ENCODE measurements around the gene MACROD2. TPM values are rescaled to one million over a fixed set of nuclear protein-coding genes. Genes with fewer than 3 reads are reported as not detected.

Gene MACROD2
- polyA plus RNA-seq, 2 of the 4 experiments (the other 2 are of a cell fraction): 0.96 to 1.3 TPM

DNA sequence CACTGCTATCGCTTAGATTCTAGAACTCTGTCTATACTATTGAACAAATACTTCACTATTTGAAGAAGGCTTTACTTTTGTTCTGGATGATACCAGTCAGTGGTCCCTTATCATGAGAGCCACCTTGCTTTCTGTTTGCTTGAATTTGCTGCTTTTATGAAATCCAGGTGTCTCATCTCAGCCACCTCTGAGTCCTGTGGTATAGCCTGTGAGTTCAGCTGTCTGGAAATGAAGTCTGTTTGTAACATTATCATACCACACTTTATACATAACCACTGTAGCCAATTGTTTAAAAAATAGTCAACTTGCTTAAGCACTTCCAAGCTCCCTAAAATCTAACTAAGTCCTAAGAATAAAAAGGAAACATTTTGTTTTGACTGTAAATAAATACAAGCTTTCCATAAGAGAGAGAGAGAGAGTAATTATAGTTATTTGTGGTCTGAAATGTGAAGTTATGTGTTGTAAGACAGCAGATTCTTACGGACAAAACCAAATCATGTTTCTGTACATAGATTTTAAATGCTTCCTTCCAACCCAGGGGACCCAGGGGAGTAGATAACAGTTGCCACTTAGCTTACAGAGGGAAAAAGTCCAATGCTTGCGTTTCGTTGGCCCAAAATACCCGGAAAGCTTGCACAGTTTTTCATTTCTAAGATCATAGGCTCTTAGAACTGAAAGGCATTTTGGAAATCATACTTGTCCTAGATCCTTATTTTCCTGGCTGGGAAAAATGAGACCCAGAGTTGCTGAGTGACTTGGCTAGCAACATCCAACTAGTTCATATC, 1449.9 kb downstream of the MACROD2 start:
- CTCF ChIA-PET: no interaction called here
- 0 out of 3 replicates have a peak, but pooled peaks cover 2% of the 10 kb centered on the region for H3K9me3 ChIP-seq
- no peaks in the 10 kb centered on the region for H3K4me1 ChIP-seq
- FAIRE-seq (peak; percentile 51), DNase-seq (ENCODE audit: low read depth in 1 of 2, low spot score in 1 of 2) (no peak), ATAC-seq (no peak)
- WGBS (ENCODE audit: missing lambda C conversion rate): 41% methylated on average over 5 of the region's 5 CpGs
- no peak overlapping the region for H3K4me3 ChIP-seq
- no peak overlapping the region for H3K4me2 ChIP-seq
- no peak overlapping the region for H3K27ac ChIP-seq
- POLR2A ChIA-PET: no interaction called here
- no peak for TF ChIP-seq HDAC2 (IDR thresholded peaks at IDR 0.05)
- no peak for TF ChIP-seq CHD4 (IDR thresholded peaks at IDR 0.05; ENCODE audit: borderline replicate concordance)
- no peak for TF ChIP-seq SMC3 (IDR thresholded peaks at IDR 0.05)
- TF ChIP-seq, protein P1, sequence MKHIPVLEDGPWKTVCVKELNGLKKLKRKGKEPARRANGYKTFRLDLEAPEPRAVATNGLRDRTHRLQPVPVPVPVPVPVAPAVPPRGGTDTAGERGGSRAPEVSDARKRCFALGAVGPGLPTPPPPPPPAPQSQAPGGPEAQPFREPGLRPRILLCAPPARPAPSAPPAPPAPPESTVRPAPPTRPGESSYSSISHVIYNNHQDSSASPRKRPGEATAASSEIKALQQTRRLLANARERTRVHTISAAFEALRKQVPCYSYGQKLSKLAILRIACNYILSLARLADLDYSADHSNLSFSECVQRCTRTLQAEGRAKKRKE (CRISPR knock-in tag; IDR thresholded peaks at IDR 0.05; ENCODE audit: low read depth): no peak
- no peak for TF ChIP-seq NFE2L2 (conservative IDR thresholded peaks at IDR 0.05; ENCODE audit: low read length)
- TF ChIP-seq CEBPB (IDR thresholded peaks at IDR 0.05): no peak
- TF ChIP-seq GATA3 (IDR thresholded peaks at IDR 0.05; ENCODE audit: borderline replicate concordance): no peak
- TF ChIP-seq NPAS2 (CRISPR knock-in tag; IDR thresholded peaks at IDR 0.05; ENCODE audit: borderline replicate concordance): no peak
- TF ChIP-seq RCOR1 (IDR thresholded peaks at IDR 0.05; ENCODE audit: low read depth, low read length): no peak
- no peak for TF ChIP-seq HEYL (CRISPR knock-in tag; IDR thresholded peaks at IDR 0.05)
- TF ChIP-seq, protein P2, sequence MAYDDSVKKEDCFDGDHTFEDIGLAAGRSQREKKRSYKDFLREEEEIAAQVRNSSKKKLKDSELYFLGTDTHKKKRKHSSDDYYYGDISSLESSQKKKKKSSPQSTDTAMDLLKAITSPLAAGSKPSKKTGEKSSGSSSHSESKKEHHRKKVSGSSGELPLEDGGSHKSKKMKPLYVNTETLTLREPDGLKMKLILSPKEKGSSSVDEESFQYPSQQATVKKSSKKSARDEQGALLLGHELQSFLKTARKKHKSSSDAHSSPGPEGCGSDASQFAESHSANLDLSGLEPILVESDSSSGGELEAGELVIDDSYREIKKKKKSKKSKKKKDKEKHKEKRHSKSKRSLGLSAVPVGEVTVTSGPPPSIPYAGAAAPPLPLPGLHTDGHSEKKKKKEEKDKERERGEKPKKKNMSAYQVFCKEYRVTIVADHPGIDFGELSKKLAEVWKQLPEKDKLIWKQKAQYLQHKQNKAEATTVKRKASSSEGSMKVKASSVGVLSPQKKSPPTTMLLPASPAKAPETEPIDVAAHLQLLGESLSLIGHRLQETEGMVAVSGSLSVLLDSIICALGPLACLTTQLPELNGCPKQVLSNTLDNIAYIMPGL (CRISPR knock-in tag; IDR thresholded peaks at IDR 0.05; ENCODE audit: borderline replicate concordance): no peak
- TF ChIP-seq KDM5A (IDR thresholded peaks at IDR 0.05): no peak
- TF ChIP-seq CBX2 (IDR thresholded peaks at IDR 0.05; ENCODE audit: borderline replicate concordance, low read depth): no peak

DNA sequence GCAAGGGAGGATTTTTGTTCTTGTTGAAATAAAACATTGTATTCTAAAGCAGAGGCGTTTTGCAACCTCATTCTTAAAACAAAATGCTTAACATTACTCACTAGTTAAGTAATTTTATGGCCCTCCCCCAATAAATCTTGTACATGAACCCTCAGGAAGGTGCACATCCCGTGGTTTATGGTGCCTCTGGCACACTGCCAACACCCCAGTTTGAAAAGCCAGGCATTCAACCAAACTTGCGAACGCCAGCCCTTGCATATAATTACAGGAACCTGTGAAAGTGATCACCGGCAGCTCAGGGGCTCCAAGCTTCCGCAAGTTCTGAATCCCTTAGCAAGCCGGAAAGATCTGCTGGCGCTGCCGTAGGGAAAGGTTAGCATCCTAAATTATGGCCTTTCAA, 1451.1 kb downstream of the MACROD2 start:
- POLR2A ChIA-PET: no interaction called here
- FAIRE-seq (no peak), DNase-seq (ENCODE audit: low read depth in 1 of 2, low spot score in 1 of 2) (no peak), ATAC-seq (no peak)
- Histone ChIP-seq H3K4me2 (no peak overlapping the region), H3K27ac (no peak overlapping the region), H3K4me3 (no peak overlapping the region), H3K9me3 (0 out of 3 replicates have a peak, but pooled peaks cover 2% of the 10 kb centered on the region), H3K4me1 (no peaks in the 10 kb centered on the region)
- CTCF ChIA-PET: no interaction called here
- 69% methylated on average over 9 of the region's 9 CpGs for WGBS (ENCODE audit: missing lambda C conversion rate)
- no peak for TF ChIP-seq RCOR1 (IDR thresholded peaks at IDR 0.05; ENCODE audit: low read depth, low read length)
- TF ChIP-seq RNF2 (IDR thresholded peaks at IDR 0.05; ENCODE audit: borderline replicate concordance, low read depth): no peak
- TF ChIP-seq, protein P3, sequence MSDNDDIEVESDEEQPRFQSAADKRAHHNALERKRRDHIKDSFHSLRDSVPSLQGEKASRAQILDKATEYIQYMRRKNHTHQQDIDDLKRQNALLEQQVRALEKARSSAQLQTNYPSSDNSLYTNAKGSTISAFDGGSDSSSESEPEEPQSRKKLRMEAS (IDR thresholded peaks at IDR 0.05): no peak
- no peak for TF ChIP-seq PHF8 (IDR thresholded peaks at IDR 0.05; ENCODE audit: borderline replicate concordance, low read depth)
- no peak for TF ChIP-seq CEBPB (IDR thresholded peaks at IDR 0.05)
- TF ChIP-seq EHMT2 (IDR thresholded peaks at IDR 0.05; ENCODE audit: low read depth): no peak
- TF ChIP-seq NPAS2 (CRISPR knock-in tag; IDR thresholded peaks at IDR 0.05; ENCODE audit: borderline replicate concordance): no peak
- TF ChIP-seq, protein P1 (CRISPR knock-in tag; IDR thresholded peaks at IDR 0.05; ENCODE audit: low read depth): no peak
- TF ChIP-seq BHLHE40 (IDR thresholded peaks at IDR 0.05; ENCODE audit: low read depth, low read length): no peak
- TF ChIP-seq, protein P2 (CRISPR knock-in tag; IDR thresholded peaks at IDR 0.05; ENCODE audit: borderline replicate concordance): no peak
- no peak for TF ChIP-seq RFX5 (IDR thresholded peaks at IDR 0.05)
- TF ChIP-seq HEYL (CRISPR knock-in tag; IDR thresholded peaks at IDR 0.05): no peak
- no peak for TF ChIP-seq POLR2AphosphoS2 (conservative IDR thresholded peaks at IDR 0.05; ENCODE audit: low read length)
- no peak for TF ChIP-seq HOXA7 (CRISPR knock-in tag; IDR thresholded peaks at IDR 0.05)
- no peak for TF ChIP-seq GATA3 (IDR thresholded peaks at IDR 0.05; ENCODE audit: borderline replicate concordance)
- no peak for TF ChIP-seq NFE2L2 (conservative IDR thresholded peaks at IDR 0.05; ENCODE audit: low read length)
- no peak for TF ChIP-seq EHF (CRISPR knock-in tag; IDR thresholded peaks at IDR 0.05)
- TF ChIP-seq EP300 (IDR thresholded peaks at IDR 0.05): no peak
- no peak for TF ChIP-seq ZSCAN20 (CRISPR knock-in tag; IDR thresholded peaks at IDR 0.05)

Data from A549 (cell line).